Esophagus muscularis mucosa (tissue), 3 donors: ENCODE data around the gene AASDH.

Experiments
- POLR2A ChIP-seq: fragments of 450-650 bp; IDR thresholded peaks from one replicate; pipeline ENCODE4 v1.6.1; 2017; ENCODE audit warnings: antibody characterized with exemption, moderate library complexity, mild to moderate bottlenecking, low read depth
- POLR2AphosphoS5 ChIP-seq, 2 donors: sonication (generic); formaldehyde crosslinking; IDR thresholded peaks; one replicate each; pipeline ENCODE4 v1.6.1; 2017; ENCODE audit warnings: antibody characterized with exemption in 2 of 2
- TF ChIP-seq, protein P1 (sequence below), 3 experiments: fragments of 200-600 bp in 2 of 3; fragments of 450-650 bp in 1 of 3; sonication (generic) in 2 of 3; IDR thresholded peaks; one replicate each; pipeline ENCODE4 v1.5.1; 2017 to 2019; ENCODE audit warnings: antibody characterized with exemption in 3 of 3, mild to moderate bottlenecking in 2 of 3, moderate library complexity in 1 of 3

DNA sequence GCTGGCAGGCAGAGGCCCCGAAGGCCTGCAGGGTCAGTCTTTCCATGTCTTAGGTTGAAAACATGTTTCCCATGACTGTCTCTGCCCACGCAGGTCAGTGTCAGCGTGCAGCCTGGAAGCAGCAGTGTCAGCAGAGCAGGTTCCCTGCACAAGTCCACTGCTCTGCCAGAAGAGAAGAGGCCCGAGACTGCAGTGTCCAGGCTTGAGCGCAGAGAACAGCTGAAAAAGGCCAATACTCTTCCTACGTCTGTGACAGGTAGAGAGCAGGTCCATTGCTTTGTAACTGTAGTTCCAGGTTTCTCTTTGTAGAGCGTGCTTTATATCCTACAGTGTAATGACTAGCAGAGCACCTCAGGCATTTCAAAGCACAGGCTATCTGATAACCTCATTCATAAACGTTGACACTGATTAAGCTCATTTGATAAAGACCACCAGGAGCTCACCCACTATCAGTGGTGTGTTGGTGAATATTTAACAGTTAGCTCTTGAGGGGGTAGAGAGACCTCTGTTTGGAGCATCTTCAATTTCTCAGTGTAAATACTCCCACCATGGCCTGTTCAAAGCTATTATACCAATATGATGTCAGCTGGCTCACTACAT is 63.2 kb downstream of the AASDH start:
- TF ChIP-seq, protein P1, sequence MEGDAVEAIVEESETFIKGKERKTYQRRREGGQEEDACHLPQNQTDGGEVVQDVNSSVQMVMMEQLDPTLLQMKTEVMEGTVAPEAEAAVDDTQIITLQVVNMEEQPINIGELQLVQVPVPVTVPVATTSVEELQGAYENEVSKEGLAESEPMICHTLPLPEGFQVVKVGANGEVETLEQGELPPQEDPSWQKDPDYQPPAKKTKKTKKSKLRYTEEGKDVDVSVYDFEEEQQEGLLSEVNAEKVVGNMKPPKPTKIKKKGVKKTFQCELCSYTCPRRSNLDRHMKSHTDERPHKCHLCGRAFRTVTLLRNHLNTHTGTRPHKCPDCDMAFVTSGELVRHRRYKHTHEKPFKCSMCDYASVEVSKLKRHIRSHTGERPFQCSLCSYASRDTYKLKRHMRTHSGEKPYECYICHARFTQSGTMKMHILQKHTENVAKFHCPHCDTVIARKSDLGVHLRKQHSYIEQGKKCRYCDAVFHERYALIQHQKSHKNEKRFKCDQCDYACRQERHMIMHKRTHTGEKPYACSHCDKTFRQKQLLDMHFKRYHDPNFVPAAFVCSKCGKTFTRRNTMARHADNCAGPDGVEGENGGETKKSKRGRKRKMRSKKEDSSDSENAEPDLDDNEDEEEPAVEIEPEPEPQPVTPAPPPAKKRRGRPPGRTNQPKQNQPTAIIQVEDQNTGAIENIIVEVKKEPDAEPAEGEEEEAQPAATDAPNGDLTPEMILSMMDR (IDR thresholded peaks at IDR 0.05) = no peak
- no peak for TF ChIP-seq POLR2A
- no peak for TF ChIP-seq POLR2AphosphoS5 (IDR thresholded peaks at IDR 0.05)
